Fibroblast of lung (primary cell): ENCODE data around the gene HELB.

Experiments used
- CTCF ChIP-seq, 2 donors: IDR thresholded peaks in 1 of 2; conservative IDR thresholded peaks in 1 of 2; 1 replicate in 1 of 2; 2 replicates in 1 of 2; pipeline ENCODE4 v1.5.1; 2011 to 2012; ENCODE audit warnings: low read length in 2 of 2, control low read depth in 1 of 2, inconsistent platforms in 1 of 2, low read depth in 1 of 2, mild to moderate bottlenecking in 1 of 2
- EZH2 ChIP-seq: IDR thresholded peaks from 2 replicates; pipeline ENCODE4 v1.5.1; 2012; ENCODE audit warnings: low read length, control low read depth, mild to moderate bottlenecking; ENCODE audit errors: missing control alignments

GRCh38 chr12:66314278-66314677 lies 12.0 kb downstream of the HELB start:
- TF ChIP-seq CTCF (conservative IDR thresholded peaks at IDR 0.05 in 1 of 2, IDR thresholded peaks at IDR 0.05 in 1 of 2; ENCODE audit: low read depth in 1 of 2, low read length in 2 of 2) (no peak), EZH2 (no peak)
